Nephron (organoid): ENCODE measurements around the gene GRM8.

Experiments
- H3K27ac Mint-ChIP-seq, 3 experiments: 2 replicates each; pipeline ENCODE4 v1.8.0; 2020; ENCODE audit warnings: mixed read lengths in 3 of 3, mild to moderate bottlenecking in 2 of 3, moderate library complexity in 1 of 3
- H3K27me3 Mint-ChIP-seq: 2 replicates; pipeline ENCODE4 v1.8.0; 2021; ENCODE audit warnings: low read depth, mild to moderate bottlenecking, moderate library complexity, mixed read lengths
- H3K36me3 Mint-ChIP-seq: 2 replicates; pipeline ENCODE4 v1.8.0; 2020; ENCODE audit warnings: low read depth, mixed read lengths
- H3K4me1 Mint-ChIP-seq: 2 replicates; pipeline ENCODE4 v1.8.0; 2020; ENCODE audit warnings: mixed read lengths
- H3K4me3 Mint-ChIP-seq, 3 experiments: 2 replicates each; pipeline ENCODE4 v1.8.0; 2020; ENCODE audit warnings: mild to moderate bottlenecking in 3 of 3, mixed read lengths in 3 of 3, moderate library complexity in 2 of 3
- H3K9me3 Mint-ChIP-seq: 2 replicates; pipeline ENCODE4 v1.8.0; 2020; ENCODE audit warnings: mixed read lengths
- CTCF ChIP-seq, 3 experiments: fragments of 200-600 bp; sonication (generic); IDR thresholded peaks; one replicate each; pipeline ENCODE4 v1.5.0; 2021; ENCODE audit warnings: antibody characterized with exemption in 3 of 3; ENCODE audit not compliant: unreplicated experiment in 3 of 3

Gene GRM8

DNA sequence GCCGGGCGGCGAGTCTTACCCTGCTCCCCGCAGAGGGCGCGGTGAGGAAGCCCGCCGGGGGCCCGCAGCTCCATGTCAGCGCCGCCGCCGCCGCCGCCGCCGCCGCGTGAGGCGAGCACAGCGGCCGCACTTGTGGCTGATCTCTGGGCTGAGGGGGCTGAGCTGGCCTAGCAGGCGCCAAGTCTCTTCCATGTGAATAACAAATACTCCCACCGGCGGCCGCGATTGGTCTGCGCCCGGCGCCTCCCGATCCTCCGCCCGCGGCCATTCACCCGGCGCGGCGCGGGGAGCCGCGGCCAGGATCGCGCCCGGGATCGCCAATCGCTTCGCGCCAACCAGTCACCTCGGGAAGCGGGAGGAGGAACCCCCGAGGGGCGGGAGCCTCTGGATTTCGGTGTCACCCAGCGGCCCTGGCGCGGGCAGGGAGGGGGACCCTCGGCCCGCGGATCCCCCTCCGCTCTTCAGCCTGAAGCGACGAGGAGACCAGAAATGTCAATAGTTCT lies at the start of gene GRM8:
TSS of gene GRM8 (minus strand) at position 164 of the 503 bp plus-strand sequence.
- no peaks in the 10 kb centered on the region for H3K9me3 Mint-ChIP-seq
- H3K27me3 Mint-ChIP-seq = peaks cover 91% of the 10 kb centered on the region
- H3K4me3 Mint-ChIP-seq = peak within 1 kb of the TSS; percentile 85 to 92 (median 86)
- H3K36me3 Mint-ChIP-seq = no peaks in the 10 kb centered on the region
- H3K27ac Mint-ChIP-seq = peak within 1 kb of the TSS in 2 of 3 experiments; percentile 4 to 38
- H3K4me1 Mint-ChIP-seq = peaks cover 7% of the 10 kb centered on the region
- TF ChIP-seq CTCF (IDR thresholded peaks at IDR 0.05; ENCODE audit: unreplicated experiment in 3 of 3) = no peak

DNA sequence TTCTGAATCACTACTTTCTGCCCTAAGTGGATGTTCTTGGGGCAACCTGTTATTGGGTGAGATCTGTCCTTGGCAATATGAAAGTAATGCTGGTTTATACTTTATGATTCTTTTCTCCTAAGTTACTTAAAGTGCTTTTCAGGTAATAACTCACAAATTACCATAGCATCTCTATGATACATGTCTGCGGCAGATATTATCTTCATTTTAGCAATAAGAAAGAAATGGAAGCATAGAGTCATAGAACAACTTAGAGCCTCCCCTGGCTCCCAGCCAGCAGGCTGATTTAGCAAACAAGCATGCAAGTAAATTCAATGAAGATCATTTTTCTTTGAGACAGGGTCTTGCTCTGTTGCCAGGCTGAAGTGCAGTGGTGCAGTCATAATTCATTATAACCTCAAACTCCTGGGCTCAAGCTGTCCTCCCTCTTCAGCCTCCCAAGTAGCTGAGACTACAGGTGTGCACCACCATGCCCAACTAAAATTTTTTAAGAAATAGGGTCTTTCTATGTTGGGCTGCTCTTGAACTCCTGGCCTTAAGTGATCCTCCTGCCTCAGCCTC lies 38.1 kb upstream of the GRM8 start:
- Mint-ChIP-seq H3K4me3 (no peak overlapping the region), H3K4me1 (no peaks in the 10 kb centered on the region), H3K9me3 (peaks cover 2% of the 10 kb centered on the region), H3K27me3 (peaks cover 4% of the 10 kb centered on the region), H3K27ac (no peak overlapping the region), H3K36me3 (no peaks in the 10 kb centered on the region)
- no peak for TF ChIP-seq CTCF (IDR thresholded peaks at IDR 0.05; ENCODE audit: unreplicated experiment in 3 of 3)

- H3K4me3 Mint-ChIP-seq = no peak overlapping the region
- peaks cover 4% of the 10 kb centered on the region for H3K27me3 Mint-ChIP-seq
- TF ChIP-seq CTCF (IDR thresholded peaks at IDR 0.05; ENCODE audit: unreplicated experiment in 3 of 3) = no peak
- H3K36me3 Mint-ChIP-seq = no peaks in the 10 kb centered on the region
- H3K27ac Mint-ChIP-seq = peak overlapping the region in 2 of 3 experiments; percentile 22 to 50
- no peaks in the 10 kb centered on the region for H3K4me1 Mint-ChIP-seq
- H3K9me3 Mint-ChIP-seq = peaks cover 2% of the 10 kb centered on the region
These were observed 37.4 kb upstream of the GRM8 start for GRCh38 chr7:127290116-127290655.

DNA sequence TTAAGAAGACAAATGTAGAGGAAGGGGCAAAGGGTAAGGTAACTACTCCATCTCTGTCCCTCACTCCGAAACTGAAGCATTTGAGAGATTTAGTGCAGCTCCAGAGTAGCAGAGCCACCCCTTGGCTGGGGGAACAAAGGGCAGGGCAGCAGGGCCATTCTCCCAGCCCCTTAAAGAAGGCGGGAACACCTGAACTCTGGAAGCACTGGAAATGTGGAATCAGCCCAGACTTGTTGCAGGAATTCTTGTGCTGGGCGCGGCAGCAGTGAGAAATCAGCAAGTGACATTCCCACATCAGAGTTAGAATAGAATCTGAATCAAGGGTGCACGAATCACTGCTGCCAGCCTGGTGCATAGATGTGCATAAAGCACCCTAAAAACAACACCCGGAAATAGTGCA lies 34.4 kb upstream of the GRM8 start:
- Mint-ChIP-seq H3K36me3 (no peaks in the 10 kb centered on the region), H3K27ac (no peak overlapping the region), H3K4me1 (no peaks in the 10 kb centered on the region), H3K4me3 (no peak overlapping the region), H3K9me3 (peaks cover 2% of the 10 kb centered on the region), H3K27me3 (no peaks in the 10 kb centered on the region)
- no peak for TF ChIP-seq CTCF (IDR thresholded peaks at IDR 0.05; ENCODE audit: unreplicated experiment in 3 of 3)

DNA sequence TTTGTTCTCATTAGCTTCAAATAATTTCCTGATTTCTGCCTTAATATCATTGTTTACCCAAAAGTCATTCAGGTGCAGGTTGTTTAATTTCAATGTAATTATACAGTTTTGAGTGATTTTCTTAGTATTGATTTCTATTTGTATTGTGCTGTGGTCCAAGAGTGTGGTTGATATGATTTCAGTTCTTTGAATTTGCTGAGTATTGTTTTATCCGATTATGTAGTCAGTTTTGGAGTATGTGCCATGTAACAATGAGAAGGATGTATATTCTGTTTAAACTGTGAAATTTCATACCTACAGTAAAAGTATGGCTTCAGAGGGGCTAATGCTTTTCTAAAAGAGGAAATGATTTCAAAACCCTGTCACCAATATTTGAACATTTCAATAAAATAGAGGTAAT lies 17.4 kb upstream of the GRM8 start:
- H3K27me3 Mint-ChIP-seq = peaks cover 10% of the 10 kb centered on the region
- no peaks in the 10 kb centered on the region for H3K36me3 Mint-ChIP-seq
- no peak for TF ChIP-seq CTCF (IDR thresholded peaks at IDR 0.05; ENCODE audit: unreplicated experiment in 3 of 3)
- H3K4me3 Mint-ChIP-seq = no peak overlapping the region
- H3K27ac Mint-ChIP-seq = no peak overlapping the region
- no peaks in the 10 kb centered on the region for H3K4me1 Mint-ChIP-seq
- no peaks in the 10 kb centered on the region for H3K9me3 Mint-ChIP-seq

DNA sequence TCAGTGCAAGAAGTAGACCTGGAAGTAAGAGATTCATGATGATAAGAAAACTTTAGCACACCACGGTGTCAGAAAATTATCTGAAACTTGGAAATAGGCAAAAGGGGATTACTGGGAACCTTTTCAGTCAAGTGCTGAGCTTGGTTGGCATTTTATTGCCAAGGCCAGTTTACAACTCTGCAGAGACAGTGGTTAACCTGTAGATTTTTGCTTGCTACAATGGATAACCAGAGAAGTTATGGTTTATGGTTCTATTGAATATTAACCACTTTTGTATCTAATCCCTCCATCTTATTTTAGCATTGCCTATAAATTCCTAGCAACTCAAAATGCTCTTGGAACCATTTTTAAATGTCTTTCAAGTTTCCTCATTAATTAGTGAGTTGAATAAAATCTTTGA lies 13.3 kb upstream of the GRM8 start:
- Mint-ChIP-seq H3K9me3 (no peaks in the 10 kb centered on the region), H3K27me3 (peaks cover 39% of the 10 kb centered on the region), H3K4me1 (no peaks in the 10 kb centered on the region), H3K27ac (no peak overlapping the region), H3K36me3 (no peaks in the 10 kb centered on the region), H3K4me3 (no peak overlapping the region)
- no peak for TF ChIP-seq CTCF (IDR thresholded peaks at IDR 0.05; ENCODE audit: unreplicated experiment in 3 of 3)
